Cortex of kidney (tissue), 1 donor: ENCODE data around the gene ARL2BP.
A peak's percentile ranks its signal among the peaks of the same experiment; 100 is the strongest.
"Not testable (repeated sequence)": the region's sequence is repeated elsewhere in the genome, so short reads cannot be mapped to it uniquely, and the experiment has no call there.

Source experiments
- DNase-seq: peaks from one replicate; lab custom pipeline; 2025; lab: John Stamatoyannopoulos, UW

ARL2BP gene

DNA sequence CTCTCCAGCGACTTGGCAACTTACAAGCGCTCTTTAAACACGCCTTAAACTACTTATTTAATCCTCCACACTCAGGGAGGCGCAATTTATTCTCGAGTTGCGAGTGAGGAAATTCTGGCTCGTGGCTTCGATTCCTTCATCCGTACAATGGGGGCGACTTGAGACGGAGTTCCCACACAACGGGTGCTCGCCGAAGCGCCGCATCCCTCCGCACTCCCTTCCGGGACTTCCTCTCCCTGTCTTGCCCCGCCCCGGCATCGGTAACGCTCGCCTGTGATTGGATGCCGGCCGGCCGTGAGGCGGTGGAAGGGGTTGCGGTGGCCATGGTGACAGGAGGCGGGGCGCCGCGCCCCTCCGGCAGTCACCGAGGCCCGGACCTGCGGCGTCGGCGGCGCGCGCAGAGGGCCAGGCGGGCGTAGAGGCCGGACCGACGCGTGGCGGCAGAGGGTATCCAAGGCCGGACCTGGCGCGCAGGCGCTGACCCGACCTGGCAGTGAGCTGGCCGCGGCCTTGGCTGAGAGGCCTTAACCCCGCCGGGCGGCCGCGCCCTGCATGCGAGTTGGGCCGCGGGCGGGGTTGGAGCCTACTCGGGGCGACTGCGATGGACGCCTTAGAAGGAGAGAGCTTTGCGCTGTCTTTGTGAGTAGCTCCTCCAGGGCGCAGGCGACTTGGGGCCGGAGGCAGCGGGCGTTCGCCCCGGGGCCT is at the start of gene ARL2BP:
ARL2BP (plus strand) TSS at position 493 of the 705 bp plus-strand sequence; CDS start at position 602, 109 bp downstream.
- peak; percentile 76 for DNase-seq

DNA sequence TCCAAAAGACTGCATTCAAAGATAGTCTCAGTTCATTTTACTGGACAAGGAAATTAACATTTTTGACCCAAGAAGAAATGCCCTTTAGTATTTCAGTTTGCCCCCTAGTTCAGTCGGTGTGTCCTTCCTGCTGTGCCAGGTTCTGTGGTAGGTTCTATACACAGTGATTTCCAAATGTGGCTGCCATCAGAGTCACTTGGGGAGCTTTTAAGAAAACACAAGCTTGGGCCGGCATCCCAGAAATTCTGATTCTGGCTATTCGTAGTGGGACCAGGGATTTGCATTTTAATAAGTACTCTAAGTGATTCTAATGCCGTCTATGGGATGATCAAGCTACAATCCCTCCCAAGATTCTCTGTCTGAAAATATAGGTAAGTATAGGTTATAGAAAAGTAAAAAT is 48.8 kb upstream of the ARL2BP start:
- no peak for DNase-seq

DNA sequence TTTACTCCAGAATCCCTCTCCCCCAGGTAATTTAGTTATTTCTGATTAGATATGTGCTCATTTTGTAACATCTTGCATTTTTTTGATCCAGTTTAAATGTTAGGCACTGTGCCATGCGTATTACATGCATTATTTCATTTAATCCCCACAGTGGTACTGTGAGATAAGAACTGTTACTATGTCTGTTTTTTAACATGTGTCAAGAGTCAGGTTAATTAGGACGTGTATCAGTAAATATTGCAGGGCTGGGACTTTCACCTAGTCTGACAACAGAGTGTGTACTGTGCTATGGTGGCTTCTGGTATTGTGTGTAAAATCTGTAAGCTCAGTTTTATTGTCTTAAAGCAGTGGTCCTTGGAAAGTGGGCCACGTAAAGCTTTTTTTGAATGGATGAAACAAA is 48.3 kb upstream of the ARL2BP start:
- DNase-seq: no peak

DNA sequence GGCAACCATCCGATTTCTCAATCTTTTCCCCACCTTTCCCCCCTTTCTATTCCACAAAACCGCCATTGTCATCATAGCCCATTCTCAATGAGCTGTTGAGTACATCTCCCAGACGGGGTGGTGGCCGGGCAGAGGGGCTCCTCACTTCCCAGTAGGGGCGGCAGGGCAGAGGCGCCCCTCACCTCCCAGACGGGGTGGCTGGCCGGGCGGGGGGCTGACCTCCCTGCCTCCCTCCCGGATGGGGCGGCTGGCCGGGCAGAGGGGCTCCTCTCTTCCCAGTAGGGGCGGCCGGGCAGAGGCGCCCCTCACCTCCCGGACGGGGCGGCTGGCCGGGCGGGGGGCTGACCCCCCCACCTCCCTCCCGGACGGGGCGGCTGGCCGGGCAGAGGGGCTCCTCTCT is 44.7 kb upstream of the ARL2BP start:
- DNase-seq: not testable (repeated sequence)

DNA sequence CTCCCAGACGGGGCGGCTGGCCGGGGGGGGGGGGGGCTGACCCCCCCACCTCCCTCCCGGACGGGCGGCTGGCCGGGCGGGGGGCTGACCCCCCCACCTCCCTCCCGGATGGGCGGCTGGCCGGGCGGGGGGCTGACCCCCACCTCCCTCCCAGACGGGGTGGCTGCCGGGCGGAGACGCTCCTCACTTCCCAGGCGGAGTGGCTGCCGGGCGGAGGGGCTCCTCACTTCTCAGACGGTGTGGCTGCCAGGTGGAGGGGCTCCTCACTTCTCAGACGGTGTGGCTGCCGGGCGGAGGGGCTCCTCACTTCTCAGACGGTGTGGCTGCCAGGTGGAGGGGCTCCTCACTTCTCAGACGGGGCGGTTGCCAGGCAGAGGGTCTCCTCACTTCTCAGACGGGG is 44.1 kb upstream of the ARL2BP start:
- DNase-seq: not testable (repeated sequence)

DNA sequence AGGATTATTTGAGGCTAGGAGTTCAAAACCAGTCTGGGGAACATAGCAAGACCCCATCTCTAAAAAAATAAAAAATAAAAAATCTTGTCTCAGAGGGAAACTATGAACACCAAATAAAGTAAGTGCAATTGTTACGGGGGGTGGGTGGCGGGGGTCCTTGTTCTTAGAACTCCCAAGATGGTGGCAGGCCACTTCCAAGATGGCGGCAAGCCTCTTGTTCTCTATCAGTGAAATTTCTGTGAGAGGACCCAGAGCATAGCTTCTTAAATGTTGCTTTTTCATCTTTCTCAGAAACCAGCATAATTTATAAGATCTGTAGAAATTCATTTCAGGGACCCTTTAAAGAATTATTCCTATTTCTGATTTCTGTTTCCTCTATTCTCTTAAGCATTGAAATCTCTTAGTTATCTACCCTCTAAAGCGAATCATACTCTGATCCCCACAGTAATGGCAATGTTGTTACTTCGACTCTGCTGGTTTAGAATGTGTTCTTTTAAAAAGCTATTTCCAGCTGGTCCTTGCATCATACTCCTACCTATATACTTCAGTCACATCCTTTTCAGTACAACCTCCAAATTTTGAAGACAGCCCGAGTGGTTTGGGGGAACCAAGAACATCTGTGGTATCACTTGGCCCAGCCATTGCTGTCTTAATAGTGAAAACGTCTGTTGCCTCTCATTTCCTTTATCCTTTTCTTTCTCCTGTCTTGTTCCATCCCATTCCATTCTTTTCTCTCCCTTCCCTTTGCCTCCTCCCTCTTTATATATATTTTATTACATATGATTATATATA is 42.8 kb upstream of the ARL2BP start:
- DNase-seq: no peak

DNA sequence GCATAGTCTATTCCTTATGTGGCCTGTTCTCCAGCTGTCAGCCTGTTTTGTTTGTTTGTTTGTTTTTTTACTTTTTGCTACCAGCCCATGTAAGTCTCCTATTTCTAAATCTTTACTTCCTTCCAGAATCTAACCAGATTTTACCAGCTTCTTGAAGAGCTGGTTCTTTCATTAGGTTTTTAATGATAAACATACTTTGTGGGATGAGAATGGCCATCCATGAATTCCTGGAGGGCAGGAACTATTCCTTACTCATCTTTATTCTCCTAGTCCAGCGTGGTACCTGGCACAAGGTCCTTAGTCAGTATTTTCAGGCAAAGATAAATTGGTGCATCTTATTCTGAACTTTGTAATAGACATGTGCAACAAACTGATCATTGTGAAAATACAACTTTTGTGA is 41.6 kb upstream of the ARL2BP start:
- no peak for DNase-seq

DNA sequence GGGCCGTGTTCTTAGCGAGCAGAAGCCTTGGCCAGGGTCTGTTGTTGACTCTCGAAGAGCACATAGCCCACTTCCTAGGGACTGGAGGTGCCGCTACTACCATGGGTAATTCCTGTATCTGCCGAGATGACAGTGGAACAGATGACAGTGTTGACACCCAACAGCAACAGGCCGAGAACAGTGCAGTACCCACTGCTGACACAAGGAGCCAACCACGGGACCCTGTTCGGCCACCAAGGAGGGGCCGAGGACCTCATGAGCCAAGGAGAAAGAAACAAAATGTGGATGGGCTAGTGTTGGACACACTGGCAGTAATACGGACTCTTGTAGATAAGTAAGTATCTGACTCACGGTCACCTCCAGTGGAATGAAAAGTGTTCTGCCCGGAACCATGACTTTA is 40.4 kb upstream of the ARL2BP start:
- no peak for DNase-seq

DNA sequence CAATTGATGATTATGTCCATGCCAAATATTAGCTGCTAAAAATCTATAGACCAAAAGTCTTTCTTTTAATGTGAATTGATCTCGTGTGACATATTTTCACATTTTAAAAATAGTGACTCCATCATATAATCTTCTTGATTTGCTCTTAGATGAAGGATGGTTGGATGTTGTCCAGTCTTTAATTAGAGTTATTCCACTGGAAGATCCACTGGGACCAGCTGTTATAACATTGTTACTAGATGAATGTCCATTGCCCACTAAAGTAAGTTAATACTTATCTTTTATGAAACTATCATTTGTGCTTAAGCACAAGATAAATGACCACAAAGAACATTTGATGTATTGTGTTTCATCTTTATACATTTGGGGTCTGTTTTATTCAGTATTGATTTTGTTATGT is 36.1 kb upstream of the ARL2BP start:
- DNase-seq: no peak

DNA sequence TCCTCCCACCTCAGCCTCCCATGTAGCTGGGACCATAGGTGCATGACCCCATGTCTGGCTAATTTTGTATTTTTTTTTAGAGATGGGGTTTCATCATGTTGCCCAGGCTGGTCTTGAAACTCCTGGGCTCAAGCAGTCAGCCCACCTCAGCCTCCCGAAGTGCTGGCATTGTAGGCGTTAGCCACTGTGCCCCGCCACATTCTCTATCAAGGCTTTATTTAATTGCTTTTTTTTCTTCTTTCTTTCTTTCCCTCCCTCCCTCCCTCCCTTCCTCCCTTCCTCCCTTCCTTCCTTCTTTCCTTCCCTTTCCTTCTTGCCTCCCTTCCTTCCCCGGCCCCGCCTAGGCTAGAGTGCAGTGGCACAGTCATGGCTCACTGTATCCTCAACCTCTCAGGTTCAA is 35.3 kb upstream of the ARL2BP start:
- DNase-seq: no peak

DNA sequence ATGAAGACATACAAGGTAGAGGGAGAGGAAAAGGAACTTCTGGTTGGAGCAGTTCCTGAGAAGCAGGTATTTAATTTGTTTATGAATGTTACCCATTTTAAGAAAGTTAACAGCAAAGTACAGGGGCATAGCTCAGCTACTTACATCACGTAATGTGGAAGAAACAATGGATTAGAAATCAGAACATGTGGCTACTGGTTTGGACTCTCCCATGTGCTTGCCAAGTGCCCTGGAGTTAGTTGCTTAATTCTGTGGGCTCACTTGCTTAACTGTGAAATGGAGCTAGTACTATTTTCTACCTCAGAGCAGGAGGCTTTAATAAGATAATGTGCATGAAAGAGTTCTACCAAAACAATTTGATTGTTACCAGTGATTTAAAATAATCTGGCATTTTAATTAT is 31.6 kb upstream of the ARL2BP start:
- DNase-seq: no peak

DNA sequence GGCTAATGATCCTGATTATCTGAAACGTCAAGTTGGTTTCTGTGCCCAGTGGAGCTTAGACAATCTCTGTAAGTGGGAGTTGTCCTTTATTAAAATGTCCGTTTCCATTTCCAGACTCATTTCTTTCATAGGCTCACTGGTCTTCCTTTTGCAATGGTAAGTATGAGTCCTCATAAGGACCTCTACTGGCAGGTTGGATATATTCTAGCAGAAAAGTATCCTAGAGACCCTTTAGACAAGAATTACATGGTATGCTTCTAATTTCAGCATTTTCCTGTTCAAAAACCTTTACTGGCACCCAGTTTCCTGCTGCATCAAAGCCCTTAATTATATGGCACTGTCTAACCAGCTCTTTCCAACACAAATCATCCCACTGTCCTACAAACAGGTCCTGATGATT is 28.1 kb upstream of the ARL2BP start:
- no peak for DNase-seq

DNA sequence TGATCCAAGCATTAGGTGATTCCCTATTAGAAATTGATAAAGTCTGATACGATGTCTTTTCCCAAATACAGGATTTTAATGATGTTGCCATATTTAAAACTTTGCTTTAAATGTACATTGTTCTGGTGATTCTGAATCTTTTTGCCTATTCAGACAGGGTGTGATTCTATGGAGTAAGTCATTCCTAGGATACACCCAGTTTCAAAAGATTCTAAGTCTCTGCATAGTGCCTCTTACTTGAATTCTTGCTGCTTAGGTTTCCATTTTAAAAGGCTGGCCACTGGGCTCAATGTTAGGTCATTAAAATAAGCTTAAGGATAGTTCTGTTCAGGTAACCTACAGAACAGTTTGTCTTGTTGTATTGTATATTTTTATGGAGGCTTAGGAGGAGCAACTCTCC is 22.0 kb upstream of the ARL2BP start:
- no peak for DNase-seq

DNA sequence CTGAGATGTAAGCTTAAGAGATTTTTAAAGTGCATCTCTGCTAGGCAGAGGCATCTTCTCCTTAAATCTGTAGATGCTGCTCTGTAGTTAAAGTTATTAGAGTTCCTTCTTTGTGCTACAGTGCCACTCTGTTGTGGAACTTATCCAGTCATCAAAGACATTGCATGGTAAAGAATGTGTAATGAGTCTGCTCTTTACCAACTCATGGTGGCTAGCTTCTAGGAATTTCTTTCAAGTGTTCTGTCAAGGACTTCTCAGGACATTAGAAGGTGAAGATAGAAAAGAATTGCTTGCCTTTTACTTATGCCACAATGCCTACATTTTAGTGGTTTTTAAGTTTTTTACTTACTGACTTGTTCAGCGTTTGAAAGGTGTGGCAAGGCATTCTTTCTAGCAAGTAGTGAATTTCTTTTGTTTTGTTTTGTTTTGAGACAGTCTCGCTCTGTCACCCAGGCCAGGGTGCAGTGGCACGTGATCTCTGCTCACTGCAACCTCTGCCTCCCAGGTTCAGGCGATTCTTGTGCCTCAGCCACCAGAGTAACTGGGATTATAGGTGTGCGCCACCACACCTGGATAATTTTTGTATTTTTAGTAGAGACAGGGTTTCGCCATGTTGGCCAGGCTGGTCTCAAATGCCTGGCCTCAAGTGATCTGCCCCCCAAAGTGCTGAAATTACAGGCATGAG is 20.3 kb upstream of the ARL2BP start:
- no peak for DNase-seq

DNA sequence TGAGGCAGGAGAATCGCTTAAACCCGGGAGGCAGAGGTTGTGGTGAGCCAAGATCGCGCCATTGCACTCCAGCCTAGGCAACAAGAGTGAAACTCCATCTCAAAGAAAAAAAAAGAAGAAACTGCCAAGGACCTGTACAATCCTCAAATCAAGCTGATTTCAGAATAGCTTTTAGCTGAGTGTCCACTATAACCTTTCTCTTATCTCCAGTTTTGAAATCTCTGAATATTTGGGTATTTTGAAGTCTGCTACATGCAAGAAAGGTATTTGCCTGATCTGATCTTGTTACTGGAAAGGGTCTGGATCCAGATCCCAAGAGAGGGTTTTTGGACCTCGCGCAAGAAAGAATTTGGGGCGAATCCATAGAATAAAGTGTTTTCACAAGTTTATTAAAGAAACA is 19.1 kb upstream of the ARL2BP start:
- DNase-seq: no peak

DNA sequence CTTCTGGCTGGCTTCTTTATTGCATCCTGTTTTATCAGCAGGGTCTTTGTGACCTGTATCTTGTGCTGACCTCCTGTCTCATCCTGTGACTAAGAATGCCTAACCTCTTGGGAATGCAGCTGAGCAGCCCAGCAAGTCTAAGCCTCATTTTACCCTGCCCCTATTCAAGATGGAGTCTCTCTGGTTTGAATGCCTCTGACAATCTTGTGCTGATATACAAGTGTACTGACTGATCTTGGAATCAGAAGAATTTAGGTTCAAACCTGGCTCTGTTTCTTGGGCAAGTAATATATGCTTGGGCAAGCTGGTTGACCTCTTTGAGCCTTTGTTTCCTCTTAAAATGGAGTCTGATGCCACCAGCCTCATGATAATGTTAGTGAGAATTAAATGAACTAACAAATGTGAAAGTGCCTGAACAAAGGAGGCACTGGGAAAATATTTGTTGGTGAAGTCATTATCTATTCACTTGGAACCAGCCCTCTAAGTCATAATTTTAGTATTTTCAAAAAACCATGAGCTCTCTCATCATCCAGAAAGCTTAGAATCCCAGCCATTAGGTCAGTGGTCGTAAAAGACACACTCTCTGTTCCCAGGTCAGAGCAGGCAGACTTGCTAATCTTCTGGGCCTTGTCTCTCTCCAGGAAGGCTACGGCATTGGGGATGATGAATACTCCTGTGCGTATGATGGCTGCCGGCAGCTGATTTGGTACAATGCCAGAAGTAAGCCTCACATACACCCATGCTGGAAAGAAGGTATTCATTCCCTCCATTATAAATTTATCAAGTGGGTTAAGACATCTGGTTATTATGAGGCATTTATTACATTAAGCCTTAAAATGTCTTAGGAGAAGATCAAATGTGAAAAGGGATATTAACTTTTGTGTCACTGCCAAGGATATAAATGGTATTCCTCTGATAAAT is 18.1 kb upstream of the ARL2BP start:
- DNase-seq: no peak

DNA sequence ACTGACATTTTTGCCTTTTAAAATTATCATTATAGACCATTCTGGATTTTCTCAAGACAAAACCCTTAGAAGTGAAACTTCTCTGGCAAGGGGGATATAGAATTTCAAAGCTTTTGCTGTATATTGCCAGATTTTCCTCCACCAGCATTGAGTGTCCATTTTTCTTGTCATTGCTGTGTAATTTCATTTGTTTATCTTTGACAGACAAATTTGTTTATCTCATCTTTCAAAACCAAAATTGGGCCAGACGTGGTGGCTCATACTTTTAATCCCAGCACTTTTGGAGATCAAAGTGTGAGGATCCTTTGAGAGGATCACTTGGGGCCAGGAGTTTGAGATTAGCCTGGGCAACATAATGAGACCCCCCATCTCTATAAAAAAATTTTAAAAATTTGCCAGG is 16.0 kb upstream of the ARL2BP start:
- no peak for DNase-seq

DNA sequence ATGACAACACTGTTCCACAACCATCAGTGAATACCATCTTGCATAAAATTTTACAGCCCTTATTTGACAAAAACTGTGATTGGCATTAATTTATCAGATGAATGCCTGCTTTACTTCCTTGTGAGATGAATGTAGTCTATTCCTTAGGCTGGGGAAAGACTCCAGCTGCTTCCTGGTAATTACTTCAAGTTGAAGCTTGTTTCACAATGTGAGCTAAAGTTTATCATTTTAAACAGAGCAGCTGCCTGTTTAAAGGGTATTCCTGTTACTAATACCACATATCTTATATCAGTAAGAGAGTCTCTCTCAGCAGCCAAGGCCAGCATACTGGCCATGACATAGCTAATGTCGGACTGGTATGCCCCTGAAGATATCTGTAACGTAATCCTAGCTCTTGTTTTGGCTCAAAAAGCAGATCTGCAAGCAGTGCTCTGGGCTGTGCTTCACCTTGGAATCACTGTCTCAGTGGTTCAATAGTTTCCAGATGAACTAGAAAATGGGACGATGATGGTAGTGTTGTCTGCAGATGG is 13.2 kb upstream of the ARL2BP start:
- DNase-seq: no peak

DNA sequence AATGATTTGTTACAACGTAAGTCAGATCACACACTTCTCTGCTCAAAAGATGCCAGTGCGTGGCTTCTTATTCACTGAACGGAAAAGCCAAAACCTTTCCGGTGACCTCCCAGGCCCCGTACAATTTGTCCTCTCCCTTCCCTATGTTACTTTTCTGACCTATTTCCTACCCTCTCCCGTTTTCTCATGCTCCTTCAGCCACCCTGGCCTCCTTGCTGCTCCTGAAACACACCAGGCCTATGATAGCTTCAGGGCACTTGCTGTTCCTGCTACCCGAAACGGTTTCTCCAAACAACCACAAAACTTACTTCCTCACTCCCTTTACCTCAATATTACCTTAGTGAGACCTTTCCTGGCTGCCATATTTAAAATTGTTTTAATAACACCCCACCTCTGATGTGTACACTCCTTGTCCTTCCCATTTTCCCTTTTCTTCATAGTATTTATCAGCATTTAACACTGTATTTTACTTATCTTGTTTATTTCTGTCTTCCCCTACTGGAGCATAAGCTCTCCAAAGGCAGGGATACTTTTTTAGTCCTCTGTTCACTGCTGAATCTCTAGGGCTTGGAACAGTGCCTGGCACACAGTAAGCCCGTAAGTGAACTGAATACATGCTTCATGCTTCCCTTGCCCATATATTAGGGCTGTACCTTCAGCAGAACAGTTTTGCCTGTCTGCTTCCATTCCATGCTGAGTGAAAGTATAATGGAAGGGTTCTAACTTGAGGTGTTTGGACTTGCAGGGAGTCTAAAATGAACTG is 10.9 kb upstream of the ARL2BP start:
- DNase-seq: no peak

DNA sequence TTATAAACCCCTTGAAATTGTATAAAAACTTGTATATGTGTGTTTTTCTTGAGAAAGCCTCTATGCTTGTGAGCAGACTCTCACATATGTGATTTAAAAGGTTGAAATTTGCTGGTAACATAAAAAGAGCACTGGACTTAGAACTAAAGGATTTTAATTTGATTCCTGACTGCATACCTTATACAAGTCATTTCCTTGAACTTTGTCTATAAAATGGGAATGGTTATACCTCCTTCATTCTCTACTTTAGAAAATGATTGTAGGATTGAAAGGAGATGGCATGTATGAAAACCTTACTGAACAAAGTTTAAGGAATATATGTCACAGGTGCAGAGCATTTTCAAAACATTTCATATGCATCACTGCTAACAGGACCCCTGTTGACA is 10.4 kb upstream of the ARL2BP start:
- DNase-seq: no peak
